CD4-positive, alpha-beta T cell (primary cell): ENCODE results near the gene M1AP. TPM values are rescaled to one million over a fixed set of nuclear protein-coding genes. Genes with fewer than 3 reads are reported as not detected.

ENCODE experiments used
- ATAC-seq: fragments of 200-7000 bp; cut with Tn5 transposase; one replicate; pipeline ENCODE4 v1.10.0; 2022; ENCODE audit warnings: mild to moderate bottlenecking; ENCODE audit not compliant: poor library complexity
- CTCF ChIA-PET: fragments of 350-600 bp; sonication (Branson Sonifier 250); formaldehyde crosslinking; loops from one replicate; lab custom pipeline; 2021; ENCODE audit warnings: antibody characterized with exemption, inconsistent platforms; lab: Charles Lee
- POLR2A ChIA-PET: fragments of 350-600 bp; sonication (Branson Sonifier 250); formaldehyde crosslinking; loops from one replicate; lab custom pipeline; 2021; ENCODE audit warnings: antibody characterized with exemption, inconsistent platforms; lab: Charles Lee
- DNase-seq, 14 experiments: peaks; one replicate each; pipeline ENCODE4 v3.0.0-alpha.2; 2013 to 2020; ENCODE audit warnings: mixed read lengths in 2 of 14
- H3K27ac ChIP-seq, 2 donors: one replicate each; pipeline versions ENCODE4 v1.5.1 to v1.7.0; 2013; ENCODE audit warnings: low read length in 2 of 2, low read depth in 1 of 2, mild to moderate bottlenecking in 1 of 2
- H3K27me3 ChIP-seq, 2 experiments: 1 replicate in 1 of 2; 2 replicates in 1 of 2; pipeline versions ENCODE4 v1.6.1 to v1.7.0; 2013; ENCODE audit warnings: low read length in 2 of 2, control low read depth in 1 of 2, mild to moderate bottlenecking in 1 of 2, moderate library complexity in 1 of 2; ENCODE audit not compliant: insufficient read depth in 2 of 2, control insufficient read depth in 1 of 2
- H3K36me3 ChIP-seq: one replicate; pipeline ENCODE4 v1.6.1; 2013; ENCODE audit warnings: low read length, control low read depth; ENCODE audit not compliant: insufficient read depth
- H3K4me1 ChIP-seq: one replicate; pipeline ENCODE4 v1.6.1; 2013; ENCODE audit warnings: low read length, control low read depth; ENCODE audit not compliant: insufficient read depth
- H3K4me3 ChIP-seq: one replicate; pipeline ENCODE4 v1.5.1; 2013; ENCODE audit warnings: mild to moderate bottlenecking, low read length, moderate library complexity
- H3K9me3 ChIP-seq, 2 experiments: 1 replicate in 1 of 2; 2 replicates in 1 of 2; pipeline versions ENCODE4 v1.6.1 to v1.7.0; 2013; ENCODE audit warnings: low read length in 2 of 2, mild to moderate bottlenecking in 2 of 2, control low read depth in 1 of 2, moderate library complexity in 1 of 2; ENCODE audit not compliant: control insufficient read depth in 1 of 2, insufficient read depth in 1 of 2
- H3K27ac Mint-ChIP-seq: one replicate; pipeline ENCODE4 v1.8.0; 2020; ENCODE audit warnings: mixed read lengths
- H3K27me3 Mint-ChIP-seq: one replicate; pipeline ENCODE4 v1.8.0; 2021; ENCODE audit warnings: mixed read lengths
- H3K36me3 Mint-ChIP-seq: one replicate; pipeline ENCODE4 v1.8.0; 2021; ENCODE audit warnings: low read depth, mixed read lengths
- H3K4me1 Mint-ChIP-seq: one replicate; pipeline ENCODE4 v1.8.0; 2021; ENCODE audit warnings: low read depth, mixed read lengths
- H3K4me3 Mint-ChIP-seq: one replicate; pipeline ENCODE4 v1.8.0; 2020; ENCODE audit warnings: mild to moderate bottlenecking, mixed read lengths
- H3K9me3 Mint-ChIP-seq: one replicate; pipeline ENCODE4 v1.8.0; 2020; ENCODE audit warnings: mixed read lengths
- CTCF ChIP-seq: fragments of 200-600 bp; IDR thresholded peaks from one replicate; pipeline ENCODE4 v1.8.0; 2022; ENCODE audit warnings: antibody characterized with exemption, mild to moderate bottlenecking
- intact Hi-C, 2 experiments: fragments of 100-400 bp; cut with DNase I in 1 of 2; cut with micrococcal nuclease in 1 of 2; formaldehyde crosslinking; loops; one replicate each; pipeline versions ENCODE4 v1.15.1 to v1.9.0; 2023 to 2025; cut with DNase I, micrococcal nuclease
- total RNA-seq, 174 experiments: library from RNA in 2 of 174; stranded (reverse) in 2 of 174; gene quantifications; one replicate each; pipeline ENCODE4 v1.2.3 and lab custom pipeline; 2021 to 2026

The M1AP gene
- total RNA-seq, 2 experiments from 2014 or later, result not detected

GRCh38 chr2:74535440-74535965 is 112.6 kb downstream of the M1AP start:
- intact Hi-C loops, result loop anchor here (10.0 kb wide), 2 partner anchors 141 to 711 kb away; partner anchors contain the start of gene STAMBP (in 1 of the 2)
- H3K4me1 Mint-ChIP-seq, result peaks cover 18% of the 10 kb centered on the region
- POLR2A ChIA-PET, result no interaction called here

GRCh38 chr2:74534411-74534810 is 113.7 kb downstream of the M1AP start:
- peaks cover 17% of the 10 kb centered on the region for H3K4me1 ChIP-seq
- peaks cover 7 to 11% of the 10 kb centered on the region in 2 experiments for H3K27me3 ChIP-seq
- ChIA-PET CTCF (no interaction called here), POLR2A (no interaction called here)
- no peak overlapping the region for H3K4me3 ChIP-seq
- no peak overlapping the region for H3K27ac Mint-ChIP-seq
- peaks cover 13% of the 10 kb centered on the region for H3K36me3 ChIP-seq
- peaks cover 20% of the 10 kb centered on the region for H3K27me3 Mint-ChIP-seq
- no peaks in the 10 kb centered on the region for H3K9me3 Mint-ChIP-seq
- peaks cover 20% of the 10 kb centered on the region for H3K4me1 Mint-ChIP-seq
- DNase-seq, result no peak
- intact Hi-C loops, result loop anchor here (5.0 to 10.0 kb wide), 3 partner anchors 140 to 710 kb away; partner anchors contain the start of gene STAMBP (in 1 of the 2)
- no peak overlapping the region for H3K27ac ChIP-seq
- TF ChIP-seq CTCF, result no peak
- H3K9me3 ChIP-seq, result no peaks in the 10 kb centered on the region
- no peak for ATAC-seq
- no peak overlapping the region for H3K4me3 Mint-ChIP-seq
- H3K36me3 Mint-ChIP-seq, result peaks cover 13% of the 10 kb centered on the region

More at GRCh38 chr2:74535440-74535965, 112.6 kb downstream of the M1AP start:
- peaks cover 11% of the 10 kb centered on the region for H3K36me3 Mint-ChIP-seq
- no peak overlapping the region for H3K4me3 Mint-ChIP-seq
- H3K27me3 ChIP-seq, result peaks cover 14 to 17% of the 10 kb centered on the region in 2 experiments
- no peak for TF ChIP-seq CTCF
- H3K36me3 ChIP-seq, result peaks cover 13% of the 10 kb centered on the region
- CTCF ChIA-PET, result no interaction called here
- no peak overlapping the region for H3K27ac ChIP-seq
- no peak for DNase-seq
- H3K9me3 ChIP-seq, result no peaks in the 10 kb centered on the region
- ATAC-seq, result no peak
- peaks cover 14% of the 10 kb centered on the region for H3K4me1 ChIP-seq
- no peak overlapping the region for H3K27ac Mint-ChIP-seq
- H3K27me3 Mint-ChIP-seq, result peaks cover 23% of the 10 kb centered on the region
- no peaks in the 10 kb centered on the region for H3K9me3 Mint-ChIP-seq
- H3K4me3 ChIP-seq, result no peak overlapping the region

- intact Hi-C loops, result loop anchor here (5.0 to 10.0 kb wide), 3 partner anchors 139 to 709 kb away; partner anchors contain the start of gene STAMBP (in 1 of the 2)
- ATAC-seq (no peak), DNase-seq (no peak)
- Mint-ChIP-seq H3K4me3 (no peak overlapping the region), H3K36me3 (peaks cover 22% of the 10 kb centered on the region), H3K27ac (no peak overlapping the region), H3K9me3 (no peaks in the 10 kb centered on the region), H3K4me1 (peaks cover 27% of the 10 kb centered on the region), H3K27me3 (peaks cover 11% of the 10 kb centered on the region)
- CTCF ChIA-PET, result no interaction called here
- Histone ChIP-seq H3K27me3 (peaks cover 0 to 4% of the 10 kb centered on the region in 2 experiments), H3K36me3 (peaks cover 14% of the 10 kb centered on the region), H3K4me1 (peaks cover 25% of the 10 kb centered on the region), H3K9me3 (no peaks in the 10 kb centered on the region), H3K4me3 (no peak overlapping the region), H3K27ac (no peak overlapping the region)
- POLR2A ChIA-PET, result interaction anchor here (1.1 to 3.0 kb wide), 2 partner anchors 25 to 52 kb away, joined by 4 to 24 read pairs; partner anchors contain the start of genes CCDC142, PCGF1 and TTC31
- no peak for TF ChIP-seq CTCF
Measured at GRCh38 chr2:74533464-74533863, 114.7 kb downstream of the M1AP start.
